Measurements from ENCODE around the gene ZNF536.

Gene ZNF536

DNA sequence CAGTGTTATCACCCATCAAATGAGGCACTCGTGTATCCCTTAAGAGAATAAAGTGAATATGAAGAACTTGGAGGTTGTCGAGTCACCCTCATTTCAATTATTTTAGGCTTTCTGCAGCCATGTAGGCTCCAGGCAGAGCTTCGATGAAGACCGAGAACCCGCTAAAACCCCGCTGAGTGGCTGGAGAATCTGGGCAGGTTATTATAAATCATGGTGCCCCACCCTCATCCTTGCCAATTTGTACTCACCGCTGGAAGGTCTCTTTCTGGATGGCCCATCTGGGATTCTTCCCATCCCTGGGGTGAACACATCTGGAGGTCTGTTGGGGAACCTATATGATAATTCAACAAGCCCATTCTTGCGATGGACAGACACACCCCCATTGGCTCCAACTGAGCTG is 190.8 kb downstream of the ZNF536 start:
- no peak overlapping the region for H3K4me2 ChIP-seq (ENCODE audit: low read length)
- TF ChIP-seq EZH2phosphoT487 (IDR thresholded peaks at IDR 0.05; ENCODE audit: low read depth) (no peak), CTCF (IDR thresholded peaks at IDR 0.05; ENCODE audit: low read depth, low read length) (no peak)

DNA sequence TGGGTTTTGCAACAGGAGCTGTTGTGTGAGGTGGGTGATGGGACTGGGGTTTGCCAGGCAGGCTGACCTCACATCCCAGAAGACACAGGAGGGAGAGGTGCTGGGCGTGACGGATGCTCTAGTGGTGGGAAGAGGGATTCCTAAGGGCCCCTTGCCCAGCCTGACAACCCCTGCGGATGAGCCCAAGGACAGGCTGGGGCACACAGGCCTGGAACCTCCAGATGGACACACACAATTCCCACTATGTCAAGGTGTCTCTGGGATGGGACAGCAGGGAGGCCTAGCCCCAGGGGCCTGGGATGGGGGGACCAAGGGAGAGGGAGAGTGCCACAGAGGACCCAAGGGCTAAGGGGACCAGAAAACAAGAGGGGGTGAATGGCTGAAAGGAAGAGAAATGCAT is 191.5 kb downstream of the ZNF536 start:
- no peak overlapping the region for H3K9ac ChIP-seq (ENCODE audit: low read length)
- H3K27me3 ChIP-seq (ENCODE audit: low read depth, low read length) = no peaks in the 10 kb centered on the region
- no peak for TF ChIP-seq EZH2phosphoT487 (IDR thresholded peaks at IDR 0.05; ENCODE audit: low read depth)
- TF ChIP-seq CTCF (IDR thresholded peaks at IDR 0.05; ENCODE audit: low read depth, low read length) = no peak
- no peak overlapping the region for H3K27ac ChIP-seq (ENCODE audit: low read length)
- H3K9me3 ChIP-seq (ENCODE audit: insufficient read depth, low read length) = no peaks in the 10 kb centered on the region
- no peak overlapping the region for H3K4me2 ChIP-seq (ENCODE audit: low read length)
- H3K4me3 ChIP-seq (ENCODE audit: low read length) = no peak overlapping the region
- H3K79me2 ChIP-seq (ENCODE audit: low read length) = no peaks in the 10 kb centered on the region
- no peak overlapping the region for H2AFZ ChIP-seq (ENCODE audit: low read depth, low read length)
- H3K4me1 ChIP-seq (ENCODE audit: low read length) = no peaks in the 10 kb centered on the region
- no peaks in the 10 kb centered on the region for H4K20me1 ChIP-seq (ENCODE audit: insufficient read depth, low read length)
- H3K36me3 ChIP-seq (replicated peaks; ENCODE audit: low read depth, low read length) = no peaks in the 10 kb centered on the region

More for the DNA sequence above, 190.8 kb downstream of the ZNF536 start:
- Histone ChIP-seq H3K4me3 (ENCODE audit: low read length) (no peak overlapping the region), H3K36me3 (replicated peaks; ENCODE audit: low read depth, low read length) (no peaks in the 10 kb centered on the region), H3K4me1 (ENCODE audit: low read length) (no peaks in the 10 kb centered on the region), H4K20me1 (ENCODE audit: insufficient read depth, low read length) (no peaks in the 10 kb centered on the region), H3K9me3 (ENCODE audit: insufficient read depth, low read length) (no peaks in the 10 kb centered on the region), H3K27ac (ENCODE audit: low read length) (no peak overlapping the region), H3K9ac (ENCODE audit: low read length) (no peak overlapping the region), H3K27me3 (ENCODE audit: low read depth, low read length) (no peaks in the 10 kb centered on the region), H2AFZ (ENCODE audit: low read depth, low read length) (no peak overlapping the region), H3K79me2 (ENCODE audit: low read length) (no peaks in the 10 kb centered on the region)

- Histone ChIP-seq H3K27me3 (ENCODE audit: low read depth, low read length) (no peaks in the 10 kb centered on the region), H3K4me2 (ENCODE audit: low read length) (no peak overlapping the region), H3K36me3 (replicated peaks; ENCODE audit: low read depth, low read length) (no peaks in the 10 kb centered on the region), H2AFZ (ENCODE audit: low read depth, low read length) (no peak overlapping the region), H3K4me3 (ENCODE audit: low read length) (no peak overlapping the region), H3K27ac (ENCODE audit: low read length) (no peak overlapping the region), H3K4me1 (ENCODE audit: low read length) (no peaks in the 10 kb centered on the region), H4K20me1 (ENCODE audit: insufficient read depth, low read length) (no peaks in the 10 kb centered on the region), H3K79me2 (ENCODE audit: low read length) (no peaks in the 10 kb centered on the region), H3K9ac (ENCODE audit: low read length) (no peak overlapping the region), H3K9me3 (ENCODE audit: insufficient read depth, low read length) (no peaks in the 10 kb centered on the region)
- TF ChIP-seq EZH2phosphoT487 (IDR thresholded peaks at IDR 0.05; ENCODE audit: low read depth) = no peak
- no peak for TF ChIP-seq CTCF (IDR thresholded peaks at IDR 0.05; ENCODE audit: low read depth, low read length)
Measured at GRCh38 chr19:30564551-30565011, 192.4 kb downstream of the ZNF536 start.

- no peaks in the 10 kb centered on the region for H3K4me1 ChIP-seq (ENCODE audit: low read length)
- no peaks in the 10 kb centered on the region for H3K36me3 ChIP-seq (replicated peaks; ENCODE audit: low read depth, low read length)
- H4K20me1 ChIP-seq (ENCODE audit: insufficient read depth, low read length) = no peaks in the 10 kb centered on the region
- H3K27me3 ChIP-seq (ENCODE audit: low read depth, low read length) = no peaks in the 10 kb centered on the region
- H3K27ac ChIP-seq (ENCODE audit: low read length) = no peak overlapping the region
- no peak overlapping the region for H3K9ac ChIP-seq (ENCODE audit: low read length)
- no peak overlapping the region for H3K4me3 ChIP-seq (ENCODE audit: low read length)
- no peak overlapping the region for H3K4me2 ChIP-seq (ENCODE audit: low read length)
- no peak overlapping the region for H2AFZ ChIP-seq (ENCODE audit: low read depth, low read length)
- TF ChIP-seq CTCF (IDR thresholded peaks at IDR 0.05; ENCODE audit: low read depth, low read length) (no peak), EZH2phosphoT487 (IDR thresholded peaks at IDR 0.05; ENCODE audit: low read depth) (no peak)
- no peaks in the 10 kb centered on the region for H3K9me3 ChIP-seq (ENCODE audit: insufficient read depth, low read length)
- no peaks in the 10 kb centered on the region for H3K79me2 ChIP-seq (ENCODE audit: low read length)
Measured at GRCh38 chr19:30565636-30566035, 193.5 kb downstream of the ZNF536 start.

Measured in OCI-LY3 (cell line).